ENCODE measurements around the gene TNRC6C.

- TF ChIP-seq CTCF (IDR thresholded peaks at IDR 0.05) = no peak
- TF ChIP-seq POLR2A (IDR thresholded peaks at IDR 0.05) = no peak
Measured at GRCh38 chr17:78146471-78146869, 188.0 kb downstream of the TNRC6C start.
